Ovary (tissue), 3 donors: ENCODE results near the gene UGT1A3.

Experiments
- EP300 ChIP-seq: sonication (generic); formaldehyde crosslinking; IDR thresholded peaks from one replicate; pipeline ENCODE4 v1.6.1; 2017; ENCODE audit warnings: antibody characterized with exemption
- POLR2A ChIP-seq: fragments of 450-650 bp; IDR thresholded peaks from one replicate; pipeline ENCODE4 v1.6.1; 2017; ENCODE audit warnings: antibody characterized with exemption, mild to moderate bottlenecking, moderate library complexity
- TF ChIP-seq, protein P1 (sequence below), 3 donors: fragments of 450-650 bp in 2 of 3; fragments of 200-600 bp in 1 of 3; IDR thresholded peaks; one replicate each; pipeline versions ENCODE4 v1.5.1 to v1.8.0; 2016 to 2022; ENCODE audit warnings: antibody characterized with exemption in 3 of 3, mild to moderate bottlenecking in 1 of 3
- donor health status: DM: no; HTN: no; CAD: no.

- TF ChIP-seq, protein P1, sequence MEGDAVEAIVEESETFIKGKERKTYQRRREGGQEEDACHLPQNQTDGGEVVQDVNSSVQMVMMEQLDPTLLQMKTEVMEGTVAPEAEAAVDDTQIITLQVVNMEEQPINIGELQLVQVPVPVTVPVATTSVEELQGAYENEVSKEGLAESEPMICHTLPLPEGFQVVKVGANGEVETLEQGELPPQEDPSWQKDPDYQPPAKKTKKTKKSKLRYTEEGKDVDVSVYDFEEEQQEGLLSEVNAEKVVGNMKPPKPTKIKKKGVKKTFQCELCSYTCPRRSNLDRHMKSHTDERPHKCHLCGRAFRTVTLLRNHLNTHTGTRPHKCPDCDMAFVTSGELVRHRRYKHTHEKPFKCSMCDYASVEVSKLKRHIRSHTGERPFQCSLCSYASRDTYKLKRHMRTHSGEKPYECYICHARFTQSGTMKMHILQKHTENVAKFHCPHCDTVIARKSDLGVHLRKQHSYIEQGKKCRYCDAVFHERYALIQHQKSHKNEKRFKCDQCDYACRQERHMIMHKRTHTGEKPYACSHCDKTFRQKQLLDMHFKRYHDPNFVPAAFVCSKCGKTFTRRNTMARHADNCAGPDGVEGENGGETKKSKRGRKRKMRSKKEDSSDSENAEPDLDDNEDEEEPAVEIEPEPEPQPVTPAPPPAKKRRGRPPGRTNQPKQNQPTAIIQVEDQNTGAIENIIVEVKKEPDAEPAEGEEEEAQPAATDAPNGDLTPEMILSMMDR (IDR thresholded peaks at IDR 0.05) = no peak
- TF ChIP-seq POLR2A (no peak), EP300 (no peak)
Observed at GRCh38 chr2:233754872-233755611, 26.2 kb downstream of the UGT1A3 start.
